IMR-90 (cell line): ENCODE results near the gene ACOT4. TPM values are rescaled to one million over a fixed set of nuclear protein-coding genes. Genes with fewer than 3 reads are reported as not detected.
"Not testable (repeated sequence)": the region's sequence is repeated elsewhere in the genome, so short reads cannot be mapped to it uniquely, and the experiment has no call there.

ENCODE experiments used
- ATAC-seq: fragments of 200-7000 bp; cut with Tn5 transposase; 2 replicates; pipeline ENCODE4 v1.9.1; 2020; ENCODE audit warnings: low read depth, mild to moderate bottlenecking, moderate library complexity
- BruUV-seq: library from RNA; stranded (reverse); fragments of 400-500 nt; replicated peaks from 2 replicates; lab custom pipeline; 2021; lab: Mats Ljungman, UMichigan
- CTCF ChIA-PET: fragments of 300-600 bp; formaldehyde crosslinking; extraction: SDS; loops from one replicate; lab custom pipeline; 2021; ENCODE audit warnings: antibody characterized with exemption; lab: Yijun Ruan, JAX
- POLR2A ChIA-PET: fragments of 300-600 bp; sonication (Branson Sonifier 250); formaldehyde crosslinking; loops from one replicate; lab custom pipeline; 2022; ENCODE audit warnings: antibody characterized with exemption; ENCODE audit not compliant: unreplicated experiment; lab: Charles Lee
- DNase-seq: peaks from one replicate; pipeline ENCODE4 v3.0.0; 2013
- H2AFZ ChIP-seq: replicated peaks from 2 replicates; pipeline ENCODE3; 2013; ENCODE audit warnings: low read length, mild to moderate bottlenecking; ENCODE audit not compliant: poor library complexity
- H2AK5ac ChIP-seq: 2 replicates; pipeline ENCODE4 v1.6.1; 2013; ENCODE audit warnings: low read depth, low read length, inconsistent platforms
- H2AK9ac ChIP-seq: replicated peaks from 2 replicates; pipeline ENCODE3; 2013; ENCODE audit warnings: mild to moderate bottlenecking, low read depth, low read length, moderate library complexity; ENCODE audit not compliant: poor library complexity
- H2BK120ac ChIP-seq: 2 replicates; pipeline ENCODE4 v1.6.1; 2013; ENCODE audit warnings: low read depth, low read length, inconsistent platforms
- H2BK15ac ChIP-seq: 3 replicates; pipeline ENCODE4 v1.6.1; 2013; ENCODE audit warnings: low read depth, low read length, inconsistent platforms
- H2BK20ac ChIP-seq: 2 replicates; pipeline ENCODE4 v1.6.1; 2013; ENCODE audit warnings: low read depth, mild to moderate bottlenecking, inconsistent platforms, low read length, moderate library complexity
- H2BK5ac ChIP-seq: 2 replicates; pipeline ENCODE4 v1.6.1; 2013; ENCODE audit warnings: mild to moderate bottlenecking, low read depth, low read length, inconsistent platforms; ENCODE audit not compliant: poor library complexity, severe bottlenecking
- H3K14ac ChIP-seq: replicated peaks from 2 replicates; pipeline ENCODE4 v1.6.1; 2013; ENCODE audit warnings: low read depth, low read length, inconsistent platforms
- H3K18ac ChIP-seq: 2 replicates; pipeline ENCODE4 v1.6.1; 2013; ENCODE audit warnings: low read depth, low read length, control low read depth
- H3K23ac ChIP-seq: 2 replicates; pipeline ENCODE4 v1.6.1; 2013; ENCODE audit warnings: low read depth, low read length, inconsistent platforms
- H3K27ac ChIP-seq: 2 replicates; pipeline ENCODE4 v1.5.1; 2013; ENCODE audit warnings: mild to moderate bottlenecking, control low read depth, low read length; ENCODE audit not compliant: insufficient read depth
- H3K27me3 ChIP-seq: 2 replicates; pipeline ENCODE4 v1.6.1; 2013; ENCODE audit warnings: low read length; ENCODE audit not compliant: control insufficient read depth, insufficient read depth
- H3K36me3 ChIP-seq: 2 replicates; pipeline ENCODE4 v1.6.1; 2013; ENCODE audit warnings: low read length, mixed read lengths; ENCODE audit not compliant: control insufficient read depth, insufficient read depth
- H3K4ac ChIP-seq: 2 replicates; pipeline ENCODE4 v1.6.1; 2013; ENCODE audit warnings: low read depth, low read length, inconsistent platforms
- H3K4me1 ChIP-seq: 2 replicates; pipeline ENCODE4 v1.6.1; 2013; ENCODE audit warnings: low read length, mixed read lengths; ENCODE audit not compliant: control insufficient read depth, insufficient read depth
- H3K4me2 ChIP-seq: 2 replicates; pipeline ENCODE4 v1.6.1; 2013; ENCODE audit warnings: low read depth, mild to moderate bottlenecking, control low read depth, low read length, moderate library complexity
- H3K4me3 ChIP-seq: 2 replicates; pipeline ENCODE4 v1.5.1; 2013; ENCODE audit warnings: low read depth, mild to moderate bottlenecking, control low read depth, low read length, moderate library complexity; ENCODE audit not compliant: insufficient read depth
- H3K56ac ChIP-seq: 2 replicates; pipeline ENCODE4 v1.6.1; 2013; ENCODE audit warnings: low read length, inconsistent platforms; ENCODE audit not compliant: insufficient read depth; ENCODE audit errors: extremely low read depth
- H3K79me1 ChIP-seq, 2 experiments: 2 replicates each; pipeline ENCODE4 v1.6.1; 2013; ENCODE audit warnings: low read length in 2 of 2, inconsistent platforms in 1 of 2, low read depth in 1 of 2
- H3K9ac ChIP-seq: 2 replicates; pipeline ENCODE4 v1.6.1; 2013; ENCODE audit warnings: low read depth, low read length, control low read depth
- H3K9me1 ChIP-seq: 2 replicates; pipeline ENCODE4 v1.6.1; 2013; ENCODE audit warnings: low read length, inconsistent platforms; ENCODE audit not compliant: insufficient read depth
- H3K9me3 ChIP-seq: 2 replicates; pipeline ENCODE4 v1.6.1; 2013; ENCODE audit warnings: low read length; ENCODE audit not compliant: control insufficient read depth, insufficient read depth
- H4K20me1 ChIP-seq: 2 replicates; pipeline ENCODE4 v1.6.1; 2013; ENCODE audit warnings: low read length, inconsistent platforms; ENCODE audit not compliant: insufficient read depth
- H4K5ac ChIP-seq: 2 replicates; pipeline ENCODE4 v1.6.1; 2013; ENCODE audit warnings: mild to moderate bottlenecking, low read depth, low read length, control low read depth
- H4K8ac ChIP-seq, 2 experiments: 2 replicates each; pipeline ENCODE4 v1.6.1; 2013; ENCODE audit warnings: low read depth in 2 of 2, low read length in 2 of 2, control low read depth in 1 of 2, inconsistent platforms in 1 of 2
- H4K91ac ChIP-seq: 2 replicates; pipeline ENCODE4 v1.6.1; 2013; ENCODE audit warnings: low read depth, low read length, inconsistent platforms; ENCODE audit not compliant: insufficient read depth
- WGBS, 2 experiments: methylation state at CpG; one replicate each; pipeline versions ENCODE4 v1.1.5 to v1.1.7; 2013; ENCODE audit warnings: missing lambda C conversion rate in 2 of 2; ENCODE audit not compliant: insufficient read length in 1 of 2; ENCODE audit errors: extremely low coverage in 2 of 2; 5-methylcytosine and 5-hydroxymethylcytosine counted together
- dilution Hi-C: fragments of 300-500 bp; cut with HindIII; formaldehyde crosslinking; loops from one replicate; pipeline ENCODE4 v1.14.3; 2018; ENCODE audit warnings: low sequenced_read_pairs; ENCODE audit not compliant: unreplicated experiment
- in situ Hi-C: fragments of 300-500 bp; cut with MboI; formaldehyde crosslinking; loops from 3 replicates; pipeline ENCODE4 v1.14.3; 2019; ENCODE audit warnings: low sequenced_read_pairs, inconsistent platforms, mixed read lengths
- intact Hi-C: fragments of 100-400 bp; cut with micrococcal nuclease; formaldehyde crosslinking; loops from 2 replicates; pipeline ENCODE4 v1.10.0; 2022
- polyA plus RNA-seq, 3 experiments: library from polyadenylated mRNA; depleted of rRNA; stranded (reverse); fragments of >200 nt; gene quantifications; 2 replicates each; pipeline ENCODE4 v1.2.3, GENCODE V29; 2012; ENCODE audit warnings: low replicate concordance in 1 of 3
- total RNA-seq: library from RNA; depleted of rRNA; stranded (reverse); fragments of >200 nt; gene quantifications from 2 replicates; pipeline ENCODE4 v1.2.3, GENCODE V29; 2012

Gene ACOT4
- total and polyA plus RNA-seq, 2 of the 4 experiments (the other 2 are of a cell fraction), result 0.22 to 0.54 TPM

DNA sequence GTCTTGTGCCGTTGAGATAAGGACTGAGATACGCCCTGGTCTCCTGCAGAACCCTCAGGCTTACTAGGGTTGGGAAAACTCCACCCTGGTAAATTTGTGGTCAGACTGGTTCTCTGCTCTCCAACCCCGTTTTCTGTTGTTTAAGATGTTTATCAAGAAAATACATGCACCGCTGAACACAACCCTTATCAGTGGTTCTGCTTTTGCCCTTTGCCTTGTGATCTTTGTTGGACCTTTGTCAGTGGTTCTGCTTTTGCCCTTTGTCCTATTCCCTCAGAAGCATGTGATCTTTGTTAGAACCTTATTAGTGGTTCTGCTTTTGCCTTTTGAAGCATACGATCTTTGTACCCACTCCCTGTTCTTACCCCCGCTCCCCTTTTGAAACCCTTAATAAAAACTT lies 29.0 kb upstream of the ACOT4 start:
- H3K27ac ChIP-seq, H4K5ac ChIP-seq, H3K36me3 ChIP-seq, dilution Hi-C loops, H2BK5ac ChIP-seq, H2AFZ ChIP-seq, BruUV-seq, H2AK5ac ChIP-seq, DNase-seq, H4K8ac ChIP-seq, H2BK20ac ChIP-seq, intact Hi-C loops, H2BK15ac ChIP-seq, POLR2A ChIA-PET, H3K9me3 ChIP-seq, H2AK9ac ChIP-seq, H4K20me1 ChIP-seq, CTCF ChIA-PET, H2BK120ac ChIP-seq, H3K56ac ChIP-seq, H4K91ac ChIP-seq, H3K23ac ChIP-seq, H3K18ac ChIP-seq, H3K9me1 ChIP-seq, H3K79me1 ChIP-seq, H3K27me3 ChIP-seq, H3K4ac ChIP-seq, ATAC-seq, H3K4me2 ChIP-seq, H3K4me3 ChIP-seq, H3K4me1 ChIP-seq, H3K9ac ChIP-seq, H3K14ac ChIP-seq: not testable (repeated sequence)
- in situ Hi-C loops, result loop anchor here (5.0 kb wide), 1 partner anchor 40 kb away; no protein-coding TSS in a partner anchor
- 100% methylated on average over 2 of the region's 6 CpGs; no CpG with 5 or more reads in 1 of the 2 experiments for WGBS, 2 experiments

DNA sequence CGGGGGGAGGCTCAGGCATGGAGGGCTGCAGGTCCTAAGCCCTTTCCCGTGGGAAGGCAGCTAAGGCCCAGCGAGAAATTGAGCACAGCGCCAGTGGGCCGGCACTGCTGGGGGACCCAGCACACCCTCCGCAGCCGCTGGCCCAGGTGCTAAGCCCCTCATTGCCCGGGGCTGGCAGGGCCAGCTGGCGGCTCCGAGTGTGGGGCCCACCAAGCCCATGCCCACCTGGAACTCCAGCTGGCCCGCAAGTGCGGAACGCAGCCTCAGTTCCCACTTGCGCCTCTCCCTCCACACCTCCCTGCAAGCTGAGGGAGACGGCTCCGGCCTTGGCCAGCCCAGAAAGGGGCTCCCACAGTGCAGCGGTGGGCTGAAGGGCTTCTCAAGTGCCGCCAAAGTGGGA lies 25.2 kb upstream of the ACOT4 start:
- H2BK20ac ChIP-seq, H3K4me2 ChIP-seq, H3K9me1 ChIP-seq, H3K27me3 ChIP-seq, H3K36me3 ChIP-seq, H3K56ac ChIP-seq, CTCF ChIA-PET, H3K18ac ChIP-seq, DNase-seq, H4K20me1 ChIP-seq, H2BK15ac ChIP-seq, H2BK5ac ChIP-seq, H2AFZ ChIP-seq, H2AK9ac ChIP-seq, H3K23ac ChIP-seq, H3K14ac ChIP-seq, H4K8ac ChIP-seq, H4K5ac ChIP-seq, BruUV-seq, H3K4ac ChIP-seq, H3K27ac ChIP-seq, POLR2A ChIA-PET, H3K9me3 ChIP-seq, H2BK120ac ChIP-seq, H3K9ac ChIP-seq, H4K91ac ChIP-seq, dilution Hi-C loops, H3K4me3 ChIP-seq, in situ Hi-C loops, ATAC-seq, H3K4me1 ChIP-seq, H2AK5ac ChIP-seq: not testable (repeated sequence)
- intact Hi-C loops, result loop anchor here (5.0 kb wide), 1 partner anchor 44 kb away; no protein-coding TSS in a partner anchor
- peaks cover 15 to 29% of the 10 kb centered on the region in 2 experiments for H3K79me1 ChIP-seq
- 92% methylated on average over 9 of the region's 18 CpGs; no CpG with 5 or more reads in 1 of the 2 experiments for WGBS, 2 experiments
